Pulmonary artery endothelial cell (primary cell): ENCODE data around the gene SETX. TPM values are rescaled to one million over a fixed set of nuclear protein-coding genes. Genes with fewer than 3 reads are reported as not detected.
"Not testable (repeated sequence)": the region's sequence is repeated elsewhere in the genome, so short reads cannot be mapped to it uniquely, and the experiment has no call there.

ENCODE experiments used
- DNase-seq: peaks from one replicate; pipeline ENCODE4 v3.0.0-alpha.2; 2011; ENCODE audit warnings: low read depth, low spot score
- total RNA-seq: library from RNA; depleted of rRNA; stranded (reverse); fragments of >200 nt; gene quantifications from 2 replicates; pipeline ENCODE4 v1.2.3, GENCODE V29; 2014

SETX gene, protein sequence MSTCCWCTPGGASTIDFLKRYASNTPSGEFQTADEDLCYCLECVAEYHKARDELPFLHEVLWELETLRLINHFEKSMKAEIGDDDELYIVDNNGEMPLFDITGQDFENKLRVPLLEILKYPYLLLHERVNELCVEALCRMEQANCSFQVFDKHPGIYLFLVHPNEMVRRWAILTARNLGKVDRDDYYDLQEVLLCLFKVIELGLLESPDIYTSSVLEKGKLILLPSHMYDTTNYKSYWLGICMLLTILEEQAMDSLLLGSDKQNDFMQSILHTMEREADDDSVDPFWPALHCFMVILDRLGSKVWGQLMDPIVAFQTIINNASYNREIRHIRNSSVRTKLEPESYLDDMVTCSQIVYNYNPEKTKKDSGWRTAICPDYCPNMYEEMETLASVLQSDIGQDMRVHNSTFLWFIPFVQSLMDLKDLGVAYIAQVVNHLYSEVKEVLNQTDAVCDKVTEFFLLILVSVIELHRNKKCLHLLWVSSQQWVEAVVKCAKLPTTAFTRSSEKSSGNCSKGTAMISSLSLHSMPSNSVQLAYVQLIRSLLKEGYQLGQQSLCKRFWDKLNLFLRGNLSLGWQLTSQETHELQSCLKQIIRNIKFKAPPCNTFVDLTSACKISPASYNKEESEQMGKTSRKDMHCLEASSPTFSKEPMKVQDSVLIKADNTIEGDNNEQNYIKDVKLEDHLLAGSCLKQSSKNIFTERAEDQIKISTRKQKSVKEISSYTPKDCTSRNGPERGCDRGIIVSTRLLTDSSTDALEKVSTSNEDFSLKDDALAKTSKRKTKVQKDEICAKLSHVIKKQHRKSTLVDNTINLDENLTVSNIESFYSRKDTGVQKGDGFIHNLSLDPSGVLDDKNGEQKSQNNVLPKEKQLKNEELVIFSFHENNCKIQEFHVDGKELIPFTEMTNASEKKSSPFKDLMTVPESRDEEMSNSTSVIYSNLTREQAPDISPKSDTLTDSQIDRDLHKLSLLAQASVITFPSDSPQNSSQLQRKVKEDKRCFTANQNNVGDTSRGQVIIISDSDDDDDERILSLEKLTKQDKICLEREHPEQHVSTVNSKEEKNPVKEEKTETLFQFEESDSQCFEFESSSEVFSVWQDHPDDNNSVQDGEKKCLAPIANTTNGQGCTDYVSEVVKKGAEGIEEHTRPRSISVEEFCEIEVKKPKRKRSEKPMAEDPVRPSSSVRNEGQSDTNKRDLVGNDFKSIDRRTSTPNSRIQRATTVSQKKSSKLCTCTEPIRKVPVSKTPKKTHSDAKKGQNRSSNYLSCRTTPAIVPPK (N-terminal part only)
- 55.7 and 74.0 TPM in 2 replicates for total RNA-seq

DNA sequence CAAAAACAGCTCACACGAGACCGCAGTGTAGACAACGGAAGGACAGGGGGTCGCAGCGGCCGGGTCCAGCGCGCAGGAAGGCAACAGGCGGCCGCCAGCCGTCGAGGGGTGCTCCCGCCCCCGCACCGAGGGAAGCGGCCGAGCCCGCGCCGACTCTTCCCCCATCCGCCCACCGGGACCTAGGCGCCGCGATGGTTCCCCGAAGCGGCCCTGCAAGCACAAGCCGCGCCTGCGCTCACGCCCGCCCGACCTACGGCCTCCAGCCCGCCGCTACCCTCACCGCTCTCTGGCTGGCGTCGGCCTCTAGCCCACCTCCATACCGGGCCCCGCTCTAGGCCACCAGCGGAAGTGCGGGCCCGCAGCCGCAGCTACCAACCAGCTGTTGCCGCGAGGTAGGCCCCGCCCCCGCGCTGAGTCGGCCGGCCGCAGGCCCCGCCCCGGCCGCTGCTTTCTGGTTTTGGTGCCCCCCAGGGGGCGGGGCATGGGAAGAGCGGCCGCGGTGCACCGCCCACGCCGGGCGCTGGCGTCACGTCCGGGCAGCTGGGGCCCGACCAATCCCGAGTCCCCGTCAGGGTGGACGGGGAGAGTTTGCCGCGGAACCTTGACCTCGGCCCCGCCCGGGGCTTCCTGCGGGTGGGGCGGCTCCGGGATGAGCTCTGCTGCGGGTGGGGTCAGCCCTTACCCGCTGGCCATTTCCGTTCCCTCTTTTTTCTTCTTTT lies at the start of gene SETX:
SETX (minus strand) TSS at position 350 of the 719 bp plus-strand sequence. CDS start 5,558 bp downstream, outside the sequence.
- peak; percentile 88 for DNase-seq

DNA sequence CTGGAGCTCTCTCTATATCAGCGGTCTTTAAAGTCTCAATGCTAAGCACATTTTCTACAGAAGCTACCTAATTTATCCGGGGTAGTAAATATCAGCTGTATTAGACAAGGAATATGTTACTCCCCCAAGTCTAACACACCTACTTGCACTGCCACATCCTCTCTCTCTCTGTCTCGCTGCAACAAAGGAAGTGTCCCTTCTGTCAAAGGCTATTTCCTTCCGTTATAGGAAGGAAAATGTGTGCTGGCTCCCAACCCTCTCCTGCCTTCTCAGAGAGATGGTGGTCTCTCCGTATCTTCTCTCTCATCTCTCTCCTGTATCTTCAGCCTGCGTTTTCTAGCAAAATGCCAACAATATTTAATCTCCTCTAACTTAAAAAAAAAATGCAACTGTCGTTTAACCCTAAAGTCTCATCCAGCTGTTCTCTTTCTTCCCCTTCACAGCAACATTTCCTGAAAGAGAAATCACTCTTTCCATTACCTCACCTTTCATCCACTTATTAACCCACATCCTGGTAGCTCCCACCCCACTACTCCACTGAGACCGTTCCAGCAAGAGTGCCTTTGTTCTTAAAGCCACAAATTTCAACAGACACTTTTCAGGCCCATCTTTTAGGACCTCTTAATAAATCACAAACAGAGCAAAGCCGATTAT lies 49.6 kb upstream of the SETX start:
- DNase-seq, result peak; percentile 20

DNA sequence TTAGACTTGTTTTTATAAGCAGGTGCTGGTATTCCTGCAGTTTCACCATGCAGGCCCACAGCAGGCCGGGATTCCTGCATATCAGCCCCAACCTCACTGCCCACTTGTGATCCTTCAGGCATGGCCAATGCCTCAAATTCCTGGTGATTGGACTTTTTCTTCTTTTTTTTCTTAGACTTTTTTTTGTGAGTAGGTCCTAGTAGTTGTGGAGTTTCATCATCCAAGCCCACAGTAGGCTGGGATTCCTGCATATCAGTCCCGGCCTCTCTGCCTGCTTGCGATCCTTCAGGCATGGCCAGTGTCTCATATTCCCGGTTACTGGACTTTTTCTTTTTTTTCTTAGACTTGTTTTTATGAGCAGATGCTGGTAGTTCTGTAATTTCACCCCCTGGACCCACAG lies 47.0 kb upstream of the SETX start:
- DNase-seq, result no peak

DNA sequence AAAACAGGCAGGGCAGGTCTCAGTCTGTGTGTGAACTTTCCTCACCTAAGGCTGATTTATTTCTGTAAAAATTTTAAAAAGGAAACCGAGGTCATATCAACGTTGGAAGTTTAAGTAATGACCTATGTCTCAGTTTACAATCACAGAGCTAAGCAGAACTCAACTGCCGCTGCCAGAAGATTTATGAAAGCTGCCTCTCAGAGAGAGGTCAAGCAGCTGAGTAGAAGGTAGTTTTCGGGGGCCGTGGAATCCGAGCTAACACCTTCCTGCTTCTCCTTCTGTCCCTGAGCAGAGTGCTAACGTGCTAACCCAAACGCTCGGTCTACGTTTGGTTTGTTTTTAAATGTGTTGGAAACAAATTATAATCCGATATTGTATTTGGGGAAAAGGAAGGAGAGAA lies 40.8 kb upstream of the SETX start:
- no peak for DNase-seq

DNA sequence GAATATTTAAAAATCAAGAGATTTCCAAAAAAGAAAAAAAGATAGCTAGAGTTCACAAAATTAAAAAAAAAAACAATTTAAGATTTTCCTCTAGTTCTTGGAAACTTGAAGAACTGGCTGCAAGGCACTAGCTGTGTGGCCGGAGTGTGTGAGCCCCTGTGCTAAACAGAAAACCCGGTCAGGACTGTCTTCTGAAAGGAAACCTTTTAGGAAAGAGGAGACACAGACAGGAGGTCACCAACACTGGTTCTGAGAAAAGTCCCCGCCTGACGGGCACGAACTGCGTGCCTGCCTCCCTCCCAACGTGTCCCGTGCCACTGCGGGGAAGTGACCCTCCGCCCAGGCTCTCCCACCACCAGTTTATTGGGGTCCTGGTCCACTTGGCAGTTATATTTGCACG lies 36.7 kb upstream of the SETX start:
- no peak for DNase-seq

DNA sequence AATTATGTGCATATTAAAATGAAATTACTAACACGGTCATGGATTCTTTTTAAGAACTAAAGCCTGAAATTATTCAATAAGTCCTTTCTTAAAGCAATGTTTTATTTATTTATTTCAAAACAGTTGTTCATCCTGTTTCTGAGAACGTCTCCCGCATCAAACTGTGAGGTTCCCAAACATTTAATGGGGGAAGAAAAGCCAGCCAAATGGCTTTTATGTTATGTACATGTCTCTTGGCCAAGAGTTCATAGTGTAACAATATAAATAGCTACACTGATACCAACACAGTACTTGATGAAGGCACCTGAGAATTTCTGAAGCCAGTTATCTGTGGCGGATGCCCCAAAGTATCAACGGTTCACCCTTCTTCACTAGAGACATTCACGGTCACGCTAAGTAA lies 36.2 kb upstream of the SETX start:
- no peak for DNase-seq

DNA sequence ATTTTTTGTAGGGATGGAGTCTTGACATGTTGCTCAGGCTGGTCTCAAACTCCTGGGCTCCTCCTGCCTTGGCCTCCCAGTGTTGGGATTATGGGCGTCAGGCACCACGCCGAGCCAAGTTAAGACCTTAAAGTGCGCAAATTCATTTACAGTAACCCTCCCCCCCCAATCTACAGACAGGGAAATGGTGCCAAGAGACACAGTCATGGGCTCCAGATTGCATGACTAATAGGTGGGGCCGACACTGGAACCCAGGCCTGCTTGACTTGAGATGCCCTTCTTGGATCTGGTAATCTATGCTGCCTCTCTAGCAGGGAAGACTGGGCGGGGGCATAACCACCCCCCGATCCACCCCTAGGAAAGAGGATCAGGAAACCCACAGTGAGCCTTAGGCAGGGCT lies 32.3 kb upstream of the SETX start:
- no peak for DNase-seq

DNA sequence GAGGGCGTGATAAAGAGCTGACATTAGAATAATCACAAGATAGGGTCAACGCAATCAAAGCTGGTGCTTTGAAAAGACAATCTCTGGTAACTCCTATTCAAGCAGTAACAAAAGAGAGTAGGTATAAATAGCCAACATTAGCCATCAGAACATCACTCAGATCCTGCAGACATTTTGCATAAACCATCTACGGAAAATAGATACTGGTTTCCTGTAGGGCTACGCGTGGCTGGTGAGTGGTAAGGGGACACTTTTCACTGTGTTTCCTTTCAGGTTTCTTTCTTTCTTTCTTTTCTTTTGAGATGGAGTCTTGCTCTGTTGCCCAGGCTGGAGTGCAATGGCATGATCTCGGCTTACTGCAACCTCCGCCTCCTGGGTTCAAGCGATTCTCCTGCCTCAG lies 29.6 kb upstream of the SETX start:
- no peak for DNase-seq

DNA sequence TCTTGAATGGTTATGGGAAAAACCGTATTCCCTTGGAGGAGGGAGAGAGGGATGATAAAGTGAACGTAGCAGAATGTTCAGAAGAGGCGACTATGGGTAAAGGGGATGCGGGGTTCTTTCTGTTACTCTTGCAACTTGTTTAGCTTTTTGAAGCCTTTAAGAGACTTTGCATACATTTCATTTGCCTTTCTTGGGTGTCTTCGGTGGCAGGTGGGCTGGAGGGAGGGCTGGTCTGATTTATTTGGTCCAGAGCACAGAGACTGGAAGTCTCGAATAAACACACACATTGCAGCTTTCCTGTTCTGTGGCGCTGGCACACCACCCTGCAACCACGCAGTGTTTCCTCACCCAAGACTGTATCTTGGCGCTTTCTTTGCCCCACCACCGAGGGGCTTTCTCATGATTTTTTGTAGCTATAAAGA lies 28.7 kb upstream of the SETX start:
- no peak for DNase-seq

DNA sequence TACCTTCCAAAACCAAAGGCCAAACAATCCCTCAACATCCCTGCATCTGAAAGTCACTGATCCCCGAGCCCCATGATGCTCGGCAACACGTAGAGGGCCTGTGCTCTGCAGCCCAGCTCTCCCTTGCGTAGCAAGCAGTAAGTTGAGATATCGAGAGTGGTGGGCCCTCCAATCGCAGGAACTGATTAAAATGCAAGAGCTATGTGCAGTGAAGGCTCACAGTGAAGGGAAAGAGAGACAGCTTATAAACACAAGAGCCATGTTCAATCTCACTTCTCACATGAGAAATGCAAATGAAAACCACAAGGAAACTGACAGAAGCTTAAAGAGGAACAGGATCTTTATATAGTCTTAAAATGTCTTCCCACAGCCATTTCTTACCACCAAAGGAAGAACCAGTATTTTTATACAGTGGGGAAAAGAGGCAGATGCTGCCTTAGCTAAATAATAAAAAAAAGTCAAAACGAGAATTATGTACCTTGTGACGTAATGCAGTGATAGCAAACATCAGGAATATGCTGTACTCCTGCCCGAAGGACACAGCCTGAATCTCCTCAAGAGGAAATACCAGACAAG lies 27.3 kb upstream of the SETX start:
- no peak for DNase-seq

DNA sequence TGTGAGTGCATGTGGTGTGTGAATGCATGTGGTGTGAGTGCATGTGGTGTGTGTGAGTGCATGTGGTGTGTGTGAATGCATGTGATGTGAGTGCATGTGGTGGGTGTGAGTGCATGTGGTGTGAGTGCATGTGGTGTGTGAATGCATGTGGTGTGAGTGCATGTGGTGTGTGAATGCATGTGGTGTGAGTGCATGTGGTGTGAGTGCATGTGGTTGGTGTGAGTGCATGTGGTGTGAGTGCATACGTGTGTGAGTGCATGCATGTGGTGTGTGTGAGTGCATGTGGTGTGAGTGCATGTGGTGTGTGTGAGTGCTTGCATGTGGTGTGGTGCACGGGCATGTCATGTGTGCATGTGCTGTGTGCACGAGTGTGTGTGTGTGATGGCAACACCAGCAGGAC lies 23.6 kb upstream of the SETX start:
- not testable (repeated sequence) for DNase-seq

DNA sequence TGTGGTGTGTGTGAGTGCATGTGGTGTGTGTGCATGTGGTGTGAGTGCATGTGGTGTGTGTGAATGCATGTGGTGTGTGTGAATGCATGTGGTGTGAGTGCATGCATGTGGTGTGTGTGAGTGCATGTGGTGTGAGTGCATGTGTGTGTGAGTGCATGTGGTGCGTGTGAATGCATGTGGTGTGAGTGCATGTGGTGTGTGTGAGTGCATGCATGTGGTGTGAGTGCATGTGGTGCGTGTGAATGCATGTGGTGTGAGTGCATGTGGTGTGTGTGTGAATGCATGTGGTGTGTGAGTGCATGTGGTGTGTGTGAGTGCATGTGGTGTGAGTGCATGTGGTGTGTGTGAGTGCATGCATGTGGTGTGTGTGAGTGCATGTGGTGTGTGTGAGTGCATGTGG lies 23.0 kb upstream of the SETX start:
- not testable (repeated sequence) for DNase-seq

DNA sequence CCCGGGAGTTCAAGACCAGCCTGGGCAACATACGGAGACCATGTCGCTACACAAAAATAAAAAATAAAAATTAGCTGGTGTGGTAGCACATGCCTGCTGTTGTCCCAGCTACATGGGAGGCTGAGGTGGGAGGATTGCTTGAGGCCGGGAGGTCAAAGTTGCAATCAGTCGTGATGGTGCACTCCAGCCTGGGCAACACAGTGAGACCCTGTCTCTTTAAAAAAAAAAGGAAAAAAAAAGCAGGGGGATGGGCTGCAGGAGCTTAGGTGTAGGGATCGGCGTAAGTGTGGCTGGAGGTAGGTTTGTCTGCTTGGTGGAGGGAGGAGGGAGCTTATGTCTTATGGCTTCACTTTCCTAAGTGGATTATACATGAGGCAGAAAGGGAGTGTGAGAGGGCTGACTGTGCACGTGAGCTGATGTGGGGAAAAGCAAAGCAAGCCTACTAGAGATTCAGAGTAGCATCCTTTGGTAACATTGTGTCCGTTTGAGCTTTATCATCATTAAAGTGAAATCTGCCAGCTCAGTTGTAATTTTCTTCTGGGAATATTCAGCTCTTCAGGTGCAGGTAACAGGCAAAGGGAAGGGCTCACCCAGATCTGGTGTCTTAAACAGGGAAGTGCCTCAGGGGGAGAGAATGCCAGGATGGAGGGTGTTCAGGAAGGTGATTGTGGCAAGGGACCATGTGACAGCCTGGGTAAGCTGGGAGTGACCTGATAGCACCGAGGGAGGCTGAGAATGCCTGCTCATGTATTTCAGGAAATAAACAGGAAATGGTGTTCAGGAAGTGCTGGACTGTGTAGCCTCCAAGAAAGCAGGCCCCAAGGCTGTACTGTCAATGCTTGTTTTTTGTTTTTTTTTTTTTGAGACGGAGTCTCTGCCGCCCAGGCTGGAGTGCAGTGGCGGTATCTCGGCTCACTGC lies 17.6 kb upstream of the SETX start:
- DNase-seq, result peak; percentile 99

DNA sequence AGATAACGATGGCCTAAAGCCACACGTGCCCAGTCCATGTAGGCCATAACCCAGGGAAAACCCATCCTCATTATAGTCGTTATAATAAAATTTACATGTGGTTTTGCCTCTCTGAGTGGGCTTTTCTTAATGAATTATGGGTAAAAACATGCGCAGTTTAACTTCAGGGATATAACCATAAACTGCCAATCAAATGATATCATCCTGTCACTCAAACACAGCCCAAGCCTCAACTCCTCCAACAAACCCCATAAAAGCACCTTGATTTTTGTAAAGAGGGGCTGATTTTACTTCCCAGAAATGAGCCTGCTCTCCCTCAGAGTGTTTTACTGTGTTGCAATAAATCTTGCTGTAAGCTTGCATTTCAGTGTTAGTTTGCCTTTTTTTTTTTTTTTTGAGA lies 15.8 kb upstream of the SETX start:
- no peak for DNase-seq

DNA sequence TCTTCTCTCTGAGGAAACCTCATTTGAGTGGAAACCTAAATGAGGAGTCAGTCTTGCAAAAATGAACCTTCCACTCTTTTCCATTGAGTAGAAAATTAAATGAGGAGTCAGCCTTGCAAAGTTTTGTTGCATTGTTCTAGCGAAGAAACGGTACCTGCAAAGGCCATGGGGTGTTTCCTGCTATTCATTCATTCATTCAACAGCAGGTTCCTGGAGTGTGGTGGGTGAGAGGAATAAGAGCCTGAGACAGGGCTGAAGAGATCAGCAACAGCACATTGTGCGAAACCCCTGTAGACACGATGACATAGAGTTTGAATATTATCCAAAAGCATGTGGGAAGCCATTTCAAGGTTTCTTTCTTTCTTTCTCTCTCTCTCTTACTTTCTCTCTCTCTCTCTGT lies 14.6 kb upstream of the SETX start:
- peak; percentile 20 for DNase-seq

DNA sequence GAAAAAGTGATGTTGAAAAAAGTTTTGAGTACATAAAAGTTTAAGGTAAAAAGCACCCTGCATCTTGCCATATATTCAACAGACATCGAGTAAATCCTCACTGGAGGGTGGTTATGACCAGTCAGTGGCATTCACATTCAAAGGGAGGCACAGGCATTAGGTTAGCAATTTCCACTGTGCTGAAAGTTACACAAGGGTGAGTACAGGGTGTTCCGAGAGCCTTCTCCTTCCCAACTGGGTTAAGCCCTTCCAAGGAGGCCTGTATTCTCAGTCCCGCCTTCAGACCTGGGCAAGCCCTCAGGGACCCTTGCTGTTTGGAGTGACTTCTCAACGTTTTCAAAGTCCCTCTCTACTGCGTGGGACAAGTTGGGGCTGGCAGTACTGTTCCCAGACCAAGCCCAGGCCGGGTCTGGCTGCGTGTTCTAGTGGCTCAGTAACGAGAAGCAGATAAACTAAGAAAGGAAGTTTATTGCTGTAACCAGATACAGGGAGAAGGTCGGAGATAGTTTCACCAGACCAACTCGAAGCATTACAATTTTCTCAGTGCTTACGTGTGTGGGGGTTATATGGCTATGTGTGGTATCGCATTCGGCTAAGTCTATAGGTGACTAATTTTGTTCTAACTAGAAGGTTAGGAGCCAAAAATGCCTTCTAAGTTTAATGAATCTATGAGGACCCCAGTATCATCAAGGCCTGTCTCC lies 13.0 kb upstream of the SETX start:
- DNase-seq, result no peak

DNA sequence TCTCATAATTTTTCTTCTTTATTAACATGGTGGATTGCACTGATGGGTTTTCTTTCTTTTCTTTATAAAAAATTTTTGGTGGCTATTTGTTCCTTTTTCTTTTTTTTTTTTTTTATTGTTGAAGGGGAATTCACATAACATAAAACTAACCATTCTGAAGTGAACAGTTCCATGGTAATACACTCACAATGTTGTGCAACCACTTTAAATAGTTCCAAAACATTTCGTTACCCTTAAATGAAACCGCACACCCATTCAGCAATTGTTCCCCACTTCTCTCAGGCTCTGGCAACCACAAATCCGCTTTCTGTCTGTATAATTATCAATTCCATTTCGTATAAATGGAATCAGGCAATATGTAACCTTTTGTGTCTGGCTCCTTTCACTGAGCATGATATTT lies 11.7 kb upstream of the SETX start:
- no peak for DNase-seq

DNA sequence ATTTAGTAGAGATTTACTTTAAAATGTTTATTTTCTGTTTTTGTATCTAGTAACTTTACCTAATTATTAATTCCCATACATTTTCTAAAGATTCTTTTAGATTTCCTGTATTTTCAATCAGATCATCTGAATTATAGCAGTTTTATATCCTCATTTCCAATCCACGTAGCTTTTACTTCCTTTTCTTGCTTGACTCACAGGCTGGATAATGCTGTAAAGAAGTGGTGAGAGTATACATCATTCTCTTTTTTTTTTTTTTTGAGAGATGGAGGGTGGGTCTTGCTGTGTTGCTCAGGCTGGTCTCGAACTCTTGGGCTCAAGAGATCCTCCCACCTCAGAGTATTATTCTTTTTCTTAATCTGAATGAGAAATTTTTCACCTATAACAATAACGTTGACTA lies 11.2 kb upstream of the SETX start:
- no peak for DNase-seq
